ENCODE measurements around the gene DNAH6.

The DNAH6 gene

GRCh38 chr2:84748341-84748740 is 232.0 kb downstream of the DNAH6 start:
- Histone ChIP-seq H3K4me3 (ENCODE audit: insufficient read depth, low read length, poor library complexity, severe bottlenecking) (no peak overlapping the region), H2AFZ (ENCODE audit: low read depth, low read length, severe bottlenecking) (no peak overlapping the region), H3K9ac (ENCODE audit: low read length) (no peak overlapping the region), H3K9me2 (replicated peaks; ENCODE audit: insufficient read depth, low read length) (no peaks in the 10 kb centered on the region), H3K4me2 (ENCODE audit: low read depth, low read length, poor library complexity, severe bottlenecking) (no peak overlapping the region), H3K27me3 (ENCODE audit: low read length) (no peaks in the 10 kb centered on the region), H3K9me3 (ENCODE audit: insufficient read depth, low read length) (no peaks in the 10 kb centered on the region), H3F3A (ENCODE audit: insufficient read depth) (no peaks in the 10 kb centered on the region), H4K20me1 (ENCODE audit: low read depth, low read length) (no peaks in the 10 kb centered on the region), H3K36me3 (ENCODE audit: low read length) (no peaks in the 10 kb centered on the region), H3K27ac (ENCODE audit: low read depth, low read length) (no peak overlapping the region), H3K79me2 (ENCODE audit: insufficient read depth, low read length) (no peaks in the 10 kb centered on the region)
- TF ChIP-seq EZH2phosphoT487 (conservative IDR thresholded peaks at IDR 0.05; ENCODE audit: low read length) (no peak), CTCF (IDR thresholded peaks at IDR 0.05; ENCODE audit: insufficient read depth, low read length, poor library complexity, severe bottlenecking) (no peak)

- Histone ChIP-seq H3K4me2 (ENCODE audit: low read depth, low read length, poor library complexity, severe bottlenecking) (no peak overlapping the region), H3F3A (ENCODE audit: insufficient read depth) (no peaks in the 10 kb centered on the region), H3K4me3 (ENCODE audit: insufficient read depth, low read length, poor library complexity, severe bottlenecking) (no peak overlapping the region), H3K79me2 (ENCODE audit: insufficient read depth, low read length) (no peaks in the 10 kb centered on the region), H3K9ac (ENCODE audit: low read length) (no peak overlapping the region), H2AFZ (ENCODE audit: low read depth, low read length, severe bottlenecking) (no peak overlapping the region), H4K20me1 (ENCODE audit: low read depth, low read length) (no peaks in the 10 kb centered on the region), H3K27ac (ENCODE audit: low read depth, low read length) (no peak overlapping the region), H3K9me2 (replicated peaks; ENCODE audit: insufficient read depth, low read length) (no peaks in the 10 kb centered on the region), H3K27me3 (ENCODE audit: low read length) (no peaks in the 10 kb centered on the region), H3K9me3 (ENCODE audit: insufficient read depth, low read length) (no peaks in the 10 kb centered on the region), H3K36me3 (ENCODE audit: low read length) (no peaks in the 10 kb centered on the region)
- TF ChIP-seq EZH2phosphoT487 (conservative IDR thresholded peaks at IDR 0.05; ENCODE audit: low read length) (no peak), CTCF (IDR thresholded peaks at IDR 0.05; ENCODE audit: insufficient read depth, low read length, poor library complexity, severe bottlenecking) (no peak)
Observed at GRCh38 chr2:84749442-84749841, 233.1 kb downstream of the DNAH6 start.

GRCh38 chr2:84755096-84755495 is 238.8 kb downstream of the DNAH6 start:
- no peaks in the 10 kb centered on the region for H3K9me3 ChIP-seq (ENCODE audit: insufficient read depth, low read length)
- H3K79me2 ChIP-seq (ENCODE audit: insufficient read depth, low read length), result no peaks in the 10 kb centered on the region
- H4K20me1 ChIP-seq (ENCODE audit: low read depth, low read length), result no peaks in the 10 kb centered on the region
- no peaks in the 10 kb centered on the region for H3F3A ChIP-seq (ENCODE audit: insufficient read depth)
- H3K4me3 ChIP-seq (ENCODE audit: insufficient read depth, low read length, poor library complexity, severe bottlenecking), result no peak overlapping the region
- no peak overlapping the region for H3K9ac ChIP-seq (ENCODE audit: low read length)
- no peak overlapping the region for H2AFZ ChIP-seq (ENCODE audit: low read depth, low read length, severe bottlenecking)
- H3K27me3 ChIP-seq (ENCODE audit: low read length), result no peaks in the 10 kb centered on the region
- no peak overlapping the region for H3K4me2 ChIP-seq (ENCODE audit: low read depth, low read length, poor library complexity, severe bottlenecking)
- H3K36me3 ChIP-seq (ENCODE audit: low read length), result no peaks in the 10 kb centered on the region
- no peak for TF ChIP-seq CTCF (IDR thresholded peaks at IDR 0.05; ENCODE audit: insufficient read depth, low read length, poor library complexity, severe bottlenecking)
- TF ChIP-seq EZH2phosphoT487 (conservative IDR thresholded peaks at IDR 0.05; ENCODE audit: low read length), result no peak
- no peak overlapping the region for H3K27ac ChIP-seq (ENCODE audit: low read depth, low read length)
- H3K9me2 ChIP-seq (replicated peaks; ENCODE audit: insufficient read depth, low read length), result no peaks in the 10 kb centered on the region
